HEK293 (cell line): ENCODE results near the gene RAD54L.
"Not testable (repeated sequence)": the region's sequence is repeated elsewhere in the genome, so short reads cannot be mapped to it uniquely, and the experiment has no call there.

Experiments
- CTCF ChIA-PET: fragments of 350-600 bp; formaldehyde crosslinking; extraction: SDS; loops from one replicate; lab custom pipeline; 2021; ENCODE audit warnings: antibody characterized with exemption; lab: Yijun Ruan, JAX
- POLR2A ChIA-PET: fragments of 300-600 bp; formaldehyde crosslinking; extraction: SDS; loops from one replicate; lab custom pipeline; 2020; ENCODE audit warnings: antibody characterized with exemption, inconsistent platforms; lab: Yijun Ruan, JAX
- H3K27ac ChIP-seq: fragments of 200-500 bp; sonication (Bioruptor generic); 2 replicates; pipeline ENCODE4 v1.5.1; 2014; ENCODE audit warnings: low read depth, low read length, control low read depth, inconsistent platforms; ENCODE audit errors: extremely low read depth
- H3K36me3 ChIP-seq, 2 experiments: fragments of 200-500 bp in 1 of 2; sonication (Bioruptor generic) in 1 of 2; 1 replicate in 1 of 2; 2 replicates in 1 of 2; pipeline ENCODE4 v1.5.1; 2014 to 2017; ENCODE audit warnings: inconsistent platforms in 2 of 2, low read length in 2 of 2; ENCODE audit not compliant: control insufficient read depth in 2 of 2, insufficient read depth in 1 of 2
- H3K4me1 ChIP-seq: fragments of 200-500 bp; sonication (Bioruptor generic); 2 replicates; pipeline ENCODE4 v1.5.1; 2014; ENCODE audit warnings: mild to moderate bottlenecking, low read length, inconsistent platforms; ENCODE audit not compliant: control insufficient read depth, insufficient read depth
- H3K4me3 ChIP-seq: 2 replicates; pipeline ENCODE4 v1.5.1; 2011; ENCODE audit warnings: low read depth, mild to moderate bottlenecking, control low read depth, low read length, moderate library complexity
- H3K9me3 ChIP-seq: fragments of 200-500 bp; sonication (Bioruptor generic); 2 replicates; pipeline ENCODE4 v1.5.1; 2014; ENCODE audit warnings: low read depth, low read length, inconsistent platforms; ENCODE audit not compliant: control insufficient read depth, insufficient read depth
- GLIS2 ChIP-seq: fragments of 450-650 bp; formaldehyde crosslinking; IDR thresholded peaks from 2 replicates; pipeline ENCODE4 v1.5.1; 2016; ENCODE audit warnings: missing biosample characterization, missing genetic modification characterization
- IKZF3 ChIP-seq: fragments of 450-650 bp; IDR thresholded peaks from 2 replicates; pipeline ENCODE4 v1.5.0; 2018; ENCODE audit warnings: missing biosample characterization, mild to moderate bottlenecking, missing genetic modification characterization, moderate library complexity
- SALL2 ChIP-seq: fragments of 450-650 bp; formaldehyde crosslinking; IDR thresholded peaks from 2 replicates; pipeline ENCODE4 v1.5.0; 2017; ENCODE audit warnings: missing biosample characterization, mild to moderate bottlenecking, missing genetic modification characterization, borderline replicate concordance
- ZEB2 ChIP-seq: fragments of 450-650 bp; formaldehyde crosslinking; IDR thresholded peaks from 2 replicates; pipeline ENCODE4 v1.5.1; 2016; ENCODE audit warnings: missing biosample characterization, missing genetic modification characterization
- ZNF121 ChIP-seq: fragments of 450-650 bp; formaldehyde crosslinking; IDR thresholded peaks from 2 replicates; pipeline ENCODE4 v1.5.1; 2016; ENCODE audit warnings: missing biosample characterization, missing genetic modification characterization
- ZNF174 ChIP-seq: fragments of 450-650 bp; formaldehyde crosslinking; IDR thresholded peaks from 2 replicates; pipeline ENCODE4 v1.5.0; 2017; ENCODE audit warnings: missing biosample characterization, mild to moderate bottlenecking, missing genetic modification characterization
- ZNF19 ChIP-seq: fragments of 450-650 bp; formaldehyde crosslinking; IDR thresholded peaks from 2 replicates; pipeline ENCODE4; 2016; ENCODE audit warnings: missing biosample characterization, missing genetic modification characterization, low read depth
- ZNF24 ChIP-seq: fragments of 450-650 bp; formaldehyde crosslinking; IDR thresholded peaks from 2 replicates; pipeline ENCODE4 v1.5.1; 2016; ENCODE audit warnings: missing biosample characterization, missing genetic modification characterization
- ZNF324 ChIP-seq: fragments of 450-650 bp; formaldehyde crosslinking; IDR thresholded peaks from 2 replicates; pipeline ENCODE4 v1.5.1; 2016; ENCODE audit warnings: missing biosample characterization, missing genetic modification characterization
- ZNF664 ChIP-seq: fragments of 450-650 bp; formaldehyde crosslinking; IDR thresholded peaks from 2 replicates; pipeline ENCODE4 v1.5.1; 2016; ENCODE audit warnings: missing biosample characterization, missing genetic modification characterization
- ZNF76 ChIP-seq: fragments of 450-650 bp; formaldehyde crosslinking; IDR thresholded peaks from 2 replicates; pipeline ENCODE4; 2016; ENCODE audit warnings: low read depth, missing biosample characterization, missing genetic modification characterization, borderline replicate concordance
- ZNF776 ChIP-seq: fragments of 450-650 bp; formaldehyde crosslinking; IDR thresholded peaks from 2 replicates; pipeline ENCODE4 v1.5.0; 2017; ENCODE audit warnings: missing biosample characterization, missing genetic modification characterization, borderline replicate concordance
- ZSCAN16 ChIP-seq: fragments of 450-650 bp; formaldehyde crosslinking; IDR thresholded peaks from 2 replicates; pipeline ENCODE4 v1.5.1; 2016; ENCODE audit warnings: missing biosample characterization, missing genetic modification characterization
- TF ChIP-seq, protein P1 (sequence below): fragments of 450-650 bp; formaldehyde crosslinking; IDR thresholded peaks from 2 replicates; pipeline ENCODE4 v1.5.1; 2016; ENCODE audit warnings: missing biosample characterization, missing genetic modification characterization
- TF ChIP-seq, protein P2 (sequence below): fragments of 450-650 bp; formaldehyde crosslinking; IDR thresholded peaks from 2 replicates; pipeline ENCODE4 v1.5.1; 2016; ENCODE audit warnings: missing biosample characterization, missing genetic modification characterization, borderline replicate concordance
- TF ChIP-seq, protein P3 (sequence below): fragments of 450-650 bp; formaldehyde crosslinking; optimal IDR thresholded peaks from 2 replicates; pipeline ENCODE3; 2016; ENCODE audit warnings: missing biosample characterization, mild to moderate bottlenecking, missing genetic modification characterization
- TF ChIP-seq, protein P4 (sequence below): fragments of 450-650 bp; formaldehyde crosslinking; IDR thresholded peaks from 2 replicates; pipeline ENCODE4 v1.5.1; 2016; ENCODE audit warnings: missing biosample characterization, missing genetic modification characterization
- TF ChIP-seq, protein P5 (sequence below): fragments of 450-650 bp; formaldehyde crosslinking; IDR thresholded peaks from 2 replicates; pipeline ENCODE4 v1.5.1; 2017; ENCODE audit warnings: missing biosample characterization, missing genetic modification characterization
- TF ChIP-seq, protein P6 (sequence below): sonication (generic); formaldehyde crosslinking; IDR thresholded peaks from 2 replicates; pipeline ENCODE4 v1.8.1; 2022; ENCODE audit warnings: mild to moderate bottlenecking, moderate library complexity, missing genetic modification reagents
- TF ChIP-seq, protein P7 (sequence below): fragments of 450-650 bp; formaldehyde crosslinking; IDR thresholded peaks from 2 replicates; pipeline ENCODE4 v1.5.1; 2017; ENCODE audit warnings: missing biosample characterization, missing genetic modification characterization

RAD54L gene

DNA sequence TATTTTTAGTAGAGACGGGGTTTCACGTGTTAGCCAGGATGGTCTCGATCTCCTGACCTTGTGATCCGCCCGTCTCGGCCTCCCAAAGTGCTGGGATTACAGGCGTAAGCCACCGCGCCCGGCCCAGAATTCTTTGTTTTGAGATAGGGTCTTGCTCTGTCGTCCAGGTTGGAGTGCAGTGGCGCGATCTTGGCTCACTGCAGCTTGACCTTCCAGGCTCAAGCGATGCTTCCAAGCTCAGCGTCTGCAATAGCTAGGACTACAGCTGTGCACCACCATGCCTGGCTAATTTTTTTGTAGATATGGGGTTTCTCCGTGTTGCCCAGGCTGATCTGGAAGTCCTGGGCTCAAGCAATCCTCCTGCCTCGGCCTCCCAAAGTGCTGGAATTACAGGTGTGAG lies 1.4 kb upstream of the RAD54L start:
- peak; percentile 50; the same call in 1 of the 2 replicates for TF ChIP-seq ZNF121 (tag by site-specific recombination)
- TF ChIP-seq, all 188 proteins: peak for 1; not testable (repeated sequence) for 187
- H3K4me1 ChIP-seq, H3K9me3 ChIP-seq, H3K4me3 ChIP-seq, H3K27ac ChIP-seq: not testable (repeated sequence)
- ChIA-PET POLR2A (interaction anchor here (1.1 to 1.9 kb wide), 5 partner anchors 10 to 114 kb away, joined by 4 to 16 read pairs (median 4); partner anchors contain the start of gene PIK3R3), CTCF (interaction anchor here (0.7 to 2.9 kb wide), 3 partner anchors 22 to 1453 kb away, joined by 3 to 23 read pairs (median 5); no protein-coding TSS in a partner anchor)
- H3K36me3 ChIP-seq = peaks cover 13 to 27% of the 10 kb centered on the region in 2 experiments

DNA sequence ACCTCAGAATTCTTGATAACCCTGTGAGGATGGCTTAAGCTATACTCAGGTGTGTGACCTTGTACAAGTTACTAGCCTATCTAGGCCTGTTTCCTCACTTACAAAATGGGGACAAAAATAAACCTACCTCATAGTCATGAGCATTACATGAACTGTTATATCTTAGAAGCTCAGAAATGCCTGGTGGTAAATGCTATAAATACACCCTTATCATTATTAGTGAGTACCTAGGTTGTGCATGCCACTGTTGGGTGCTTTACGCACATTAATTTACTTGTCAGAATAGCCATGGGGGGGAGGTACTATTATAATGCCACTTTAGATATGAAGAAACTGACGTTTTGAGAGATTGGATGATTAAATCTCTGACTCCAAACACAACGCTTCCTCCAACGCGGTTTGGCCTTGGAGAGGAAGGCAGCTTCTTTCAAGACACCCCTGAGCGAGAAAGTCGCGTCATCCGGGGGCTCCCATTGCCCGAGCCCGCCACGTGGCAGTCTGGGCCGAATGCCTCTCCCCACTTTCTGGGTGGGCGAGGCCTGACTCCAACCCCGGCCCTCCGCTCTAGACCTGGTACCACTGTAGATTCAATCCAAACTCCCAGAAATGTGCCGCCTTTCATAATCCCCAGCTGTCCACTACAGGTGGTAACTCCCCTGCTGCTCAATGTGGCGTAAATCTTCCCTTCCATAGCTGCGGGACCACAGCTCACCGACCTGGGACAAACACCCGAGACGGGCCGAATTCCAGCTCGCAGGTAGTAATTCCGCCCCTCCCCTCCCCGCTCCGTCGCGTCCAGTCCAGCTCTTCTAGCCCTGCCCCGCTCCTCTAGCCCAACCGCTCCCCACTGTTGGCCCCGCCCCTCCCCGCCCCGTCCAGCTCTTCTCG lies 771 bp upstream of the RAD54L start:
- Histone ChIP-seq H3K27ac (peak overlapping the region; percentile 40; the same call in 1 of the 2 replicates), H3K4me3 (peak overlapping the region; percentile 68), H3K4me1 (peaks cover 4% of the 10 kb centered on the region; the same call in 1 of the 2 replicates), H3K36me3 (peaks cover 19 to 34% of the 10 kb centered on the region in 2 experiments), H3K9me3 (no peaks in the 10 kb centered on the region)
- POLR2A ChIA-PET = interaction anchor here (0.6 to 1.9 kb wide), 36 partner anchors 9 to 1428 kb away, joined by 3 to 16 read pairs (median 4); partner anchors contain the start of genes GPBP1L1, LRRC41, LURAP1 and MUTYH
- CTCF ChIA-PET = interaction anchor here (0.5 to 2.9 kb wide), 7 partner anchors 11 to 1454 kb away, joined by 3 to 23 read pairs (median 3); no protein-coding TSS in a partner anchor
- TF ChIP-seq ZNF776 (tag by site-specific recombination) (no peak), ZNF664 (tag by site-specific recombination) (no peak), SALL2 (tag by site-specific recombination) (no peak), ZSCAN16 (tag by site-specific recombination) (no peak), ZEB2 (tag by site-specific recombination) (peak; percentile 89), GLIS2 (tag by site-specific recombination) (peak; percentile 39), ZNF24 (0 out of 2 replicates have a peak, but pooled peaks have one; percentile 32), ZNF324 (tag by site-specific recombination) (peak; percentile 82), ZNF174 (no peak), IKZF3 (tag by site-specific recombination) (no peak), ZNF76 (tag by site-specific recombination) (no peak), ZNF19 (tag by site-specific recombination) (no peak)
- TF ChIP-seq, protein P1, sequence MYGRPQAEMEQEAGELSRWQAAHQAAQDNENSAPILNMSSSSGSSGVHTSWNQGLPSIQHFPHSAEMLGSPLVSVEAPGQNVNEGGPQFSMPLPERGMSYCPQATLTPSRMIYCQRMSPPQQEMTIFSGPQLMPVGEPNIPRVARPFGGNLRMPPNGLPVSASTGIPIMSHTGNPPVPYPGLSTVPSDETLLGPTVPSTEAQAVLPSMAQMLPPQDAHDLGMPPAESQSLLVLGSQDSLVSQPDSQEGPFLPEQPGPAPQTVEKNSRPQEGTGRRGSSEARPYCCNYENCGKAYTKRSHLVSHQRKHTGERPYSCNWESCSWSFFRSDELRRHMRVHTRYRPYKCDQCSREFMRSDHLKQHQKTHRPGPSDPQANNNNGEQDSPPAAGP (tag by site-specific recombination) = peak; percentile 80
- TF ChIP-seq, protein P2, sequence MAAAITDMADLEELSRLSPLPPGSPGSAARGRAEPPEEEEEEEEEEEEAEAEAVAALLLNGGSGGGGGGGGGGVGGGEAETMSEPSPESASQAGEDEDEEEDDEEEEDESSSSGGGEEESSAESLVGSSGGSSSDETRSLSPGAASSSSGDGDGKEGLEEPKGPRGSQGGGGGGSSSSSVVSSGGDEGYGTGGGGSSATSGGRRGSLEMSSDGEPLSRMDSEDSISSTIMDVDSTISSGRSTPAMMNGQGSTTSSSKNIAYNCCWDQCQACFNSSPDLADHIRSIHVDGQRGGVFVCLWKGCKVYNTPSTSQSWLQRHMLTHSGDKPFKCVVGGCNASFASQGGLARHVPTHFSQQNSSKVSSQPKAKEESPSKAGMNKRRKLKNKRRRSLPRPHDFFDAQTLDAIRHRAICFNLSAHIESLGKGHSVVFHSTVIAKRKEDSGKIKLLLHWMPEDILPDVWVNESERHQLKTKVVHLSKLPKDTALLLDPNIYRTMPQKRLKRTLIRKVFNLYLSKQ (tag by site-specific recombination) = no peak
- TF ChIP-seq, protein P3, sequence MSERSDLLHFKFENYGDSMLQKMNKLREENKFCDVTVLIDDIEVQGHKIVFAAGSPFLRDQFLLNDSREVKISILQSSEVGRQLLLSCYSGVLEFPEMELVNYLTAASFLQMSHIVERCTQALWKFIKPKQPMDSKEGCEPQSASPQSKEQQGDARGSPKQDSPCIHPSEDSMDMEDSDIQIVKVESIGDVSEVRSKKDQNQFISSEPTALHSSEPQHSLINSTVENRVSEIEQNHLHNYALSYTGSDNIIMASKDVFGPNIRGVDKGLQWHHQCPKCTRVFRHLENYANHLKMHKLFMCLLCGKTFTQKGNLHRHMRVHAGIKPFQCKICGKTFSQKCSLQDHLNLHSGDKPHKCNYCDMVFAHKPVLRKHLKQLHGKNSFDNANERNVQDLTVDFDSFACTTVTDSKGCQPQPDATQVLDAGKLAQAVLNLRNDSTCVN (tag by site-specific recombination) = peak; percentile 12
- TF ChIP-seq, protein P4, sequence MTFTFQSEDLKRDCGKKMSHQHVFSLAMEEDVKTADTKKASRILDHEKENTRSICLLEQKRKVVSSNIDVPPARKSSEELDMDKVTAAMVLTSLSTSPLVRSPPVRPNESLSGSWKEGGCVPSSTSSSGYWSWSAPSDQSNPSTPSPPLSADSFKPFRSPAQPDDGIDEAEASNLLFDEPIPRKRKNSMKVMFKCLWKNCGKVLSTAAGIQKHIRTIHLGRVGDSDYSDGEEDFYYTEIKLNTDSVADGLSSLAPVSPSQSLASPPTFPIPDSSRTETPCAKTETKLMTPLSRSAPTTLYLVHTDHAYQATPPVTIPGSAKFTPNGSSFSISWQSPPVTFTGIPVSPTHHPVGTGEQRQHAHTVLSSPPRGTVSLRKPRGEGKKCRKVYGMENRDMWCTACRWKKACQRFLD (tag by site-specific recombination) = no peak
- TF ChIP-seq, protein P5, sequence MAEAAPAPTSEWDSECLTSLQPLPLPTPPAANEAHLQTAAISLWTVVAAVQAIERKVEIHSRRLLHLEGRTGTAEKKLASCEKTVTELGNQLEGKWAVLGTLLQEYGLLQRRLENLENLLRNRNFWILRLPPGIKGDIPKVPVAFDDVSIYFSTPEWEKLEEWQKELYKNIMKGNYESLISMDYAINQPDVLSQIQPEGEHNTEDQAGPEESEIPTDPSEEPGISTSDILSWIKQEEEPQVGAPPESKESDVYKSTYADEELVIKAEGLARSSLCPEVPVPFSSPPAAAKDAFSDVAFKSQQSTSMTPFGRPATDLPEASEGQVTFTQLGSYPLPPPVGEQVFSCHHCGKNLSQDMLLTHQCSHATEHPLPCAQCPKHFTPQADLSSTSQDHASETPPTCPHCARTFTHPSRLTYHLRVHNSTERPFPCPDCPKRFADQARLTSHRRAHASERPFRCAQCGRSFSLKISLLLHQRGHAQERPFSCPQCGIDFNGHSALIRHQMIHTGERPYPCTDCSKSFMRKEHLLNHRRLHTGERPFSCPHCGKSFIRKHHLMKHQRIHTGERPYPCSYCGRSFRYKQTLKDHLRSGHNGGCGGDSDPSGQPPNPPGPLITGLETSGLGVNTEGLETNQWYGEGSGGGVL = 0 out of 2 replicates have a peak, but pooled peaks have one; percentile 21
- TF ChIP-seq, protein P6, sequence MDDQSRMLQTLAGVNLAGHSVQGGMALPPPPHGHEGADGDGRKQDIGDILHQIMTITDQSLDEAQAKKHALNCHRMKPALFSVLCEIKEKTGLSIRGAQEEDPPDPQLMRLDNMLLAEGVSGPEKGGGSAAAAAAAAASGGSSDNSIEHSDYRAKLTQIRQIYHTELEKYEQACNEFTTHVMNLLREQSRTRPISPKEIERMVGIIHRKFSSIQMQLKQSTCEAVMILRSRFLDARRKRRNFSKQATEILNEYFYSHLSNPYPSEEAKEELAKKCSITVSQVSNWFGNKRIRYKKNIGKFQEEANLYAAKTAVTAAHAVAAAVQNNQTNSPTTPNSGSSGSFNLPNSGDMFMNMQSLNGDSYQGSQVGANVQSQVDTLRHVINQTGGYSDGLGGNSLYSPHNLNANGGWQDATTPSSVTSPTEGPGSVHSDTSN (CRISPR knock-in tag) = no peak
- TF ChIP-seq, protein P7, sequence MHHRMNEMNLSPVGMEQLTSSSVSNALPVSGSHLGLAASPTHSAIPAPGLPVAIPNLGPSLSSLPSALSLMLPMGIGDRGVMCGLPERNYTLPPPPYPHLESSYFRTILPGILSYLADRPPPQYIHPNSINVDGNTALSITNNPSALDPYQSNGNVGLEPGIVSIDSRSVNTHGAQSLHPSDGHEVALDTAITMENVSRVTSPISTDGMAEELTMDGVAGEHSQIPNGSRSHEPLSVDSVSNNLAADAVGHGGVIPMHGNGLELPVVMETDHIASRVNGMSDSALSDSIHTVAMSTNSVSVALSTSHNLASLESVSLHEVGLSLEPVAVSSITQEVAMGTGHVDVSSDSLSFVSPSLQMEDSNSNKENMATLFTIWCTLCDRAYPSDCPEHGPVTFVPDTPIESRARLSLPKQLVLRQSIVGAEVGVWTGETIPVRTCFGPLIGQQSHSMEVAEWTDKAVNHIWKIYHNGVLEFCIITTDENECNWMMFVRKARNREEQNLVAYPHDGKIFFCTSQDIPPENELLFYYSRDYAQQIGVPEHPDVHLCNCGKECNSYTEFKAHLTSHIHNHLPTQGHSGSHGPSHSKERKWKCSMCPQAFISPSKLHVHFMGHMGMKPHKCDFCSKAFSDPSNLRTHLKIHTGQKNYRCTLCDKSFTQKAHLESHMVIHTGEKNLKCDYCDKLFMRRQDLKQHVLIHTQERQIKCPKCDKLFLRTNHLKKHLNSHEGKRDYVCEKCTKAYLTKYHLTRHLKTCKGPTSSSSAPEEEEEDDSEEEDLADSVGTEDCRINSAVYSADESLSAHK (tag by site-specific recombination) = peak; percentile 10; the same call in 1 of the 2 replicates
